Superior temporal gyrus (tissue), 1 donor: Measurements from ENCODE around the gene RIPOR3.
A peak's percentile ranks its signal among the peaks of the same experiment; 100 is the strongest.

Experiments used
- DNase-seq: peaks from one replicate; pipeline ENCODE4 v3.0.0-alpha.2; 2016; ENCODE audit errors: extremely low spot score

Gene RIPOR3

DNA sequence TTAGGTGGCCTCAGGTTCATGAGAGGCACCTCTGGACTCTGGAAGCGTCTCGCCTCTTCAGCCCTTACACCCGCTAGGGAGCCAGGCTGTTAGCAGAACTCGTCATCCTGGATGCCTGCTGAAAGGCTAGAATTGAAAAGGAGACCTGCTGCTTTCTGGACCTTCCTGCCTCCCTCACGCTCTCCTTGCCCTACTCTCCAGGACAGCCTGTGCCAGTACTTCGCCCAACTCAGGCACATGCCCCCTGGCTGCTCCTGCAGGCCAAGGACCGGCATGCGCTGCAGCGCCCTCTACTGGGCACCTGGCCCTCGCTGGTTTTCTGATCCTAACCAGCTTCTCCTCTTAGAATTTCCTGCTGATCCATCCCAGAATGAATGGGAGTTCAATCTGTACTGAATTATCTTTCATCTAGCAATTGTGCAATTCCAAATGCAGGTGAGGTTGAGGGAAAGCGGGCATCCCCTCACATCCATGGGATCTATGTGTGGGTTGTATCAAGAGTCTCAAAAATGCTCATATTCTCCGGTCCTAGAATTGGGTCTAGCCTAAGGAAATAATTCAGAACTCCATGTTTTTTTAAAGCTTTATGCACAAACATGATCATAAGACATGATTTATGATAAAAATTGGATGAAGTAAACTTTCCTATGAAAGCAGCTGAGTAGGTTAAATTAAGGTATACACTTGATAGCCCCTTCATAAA lies 103.2 kb downstream of the RIPOR3 start:
- DNase-seq = peak; percentile 67

DNA sequence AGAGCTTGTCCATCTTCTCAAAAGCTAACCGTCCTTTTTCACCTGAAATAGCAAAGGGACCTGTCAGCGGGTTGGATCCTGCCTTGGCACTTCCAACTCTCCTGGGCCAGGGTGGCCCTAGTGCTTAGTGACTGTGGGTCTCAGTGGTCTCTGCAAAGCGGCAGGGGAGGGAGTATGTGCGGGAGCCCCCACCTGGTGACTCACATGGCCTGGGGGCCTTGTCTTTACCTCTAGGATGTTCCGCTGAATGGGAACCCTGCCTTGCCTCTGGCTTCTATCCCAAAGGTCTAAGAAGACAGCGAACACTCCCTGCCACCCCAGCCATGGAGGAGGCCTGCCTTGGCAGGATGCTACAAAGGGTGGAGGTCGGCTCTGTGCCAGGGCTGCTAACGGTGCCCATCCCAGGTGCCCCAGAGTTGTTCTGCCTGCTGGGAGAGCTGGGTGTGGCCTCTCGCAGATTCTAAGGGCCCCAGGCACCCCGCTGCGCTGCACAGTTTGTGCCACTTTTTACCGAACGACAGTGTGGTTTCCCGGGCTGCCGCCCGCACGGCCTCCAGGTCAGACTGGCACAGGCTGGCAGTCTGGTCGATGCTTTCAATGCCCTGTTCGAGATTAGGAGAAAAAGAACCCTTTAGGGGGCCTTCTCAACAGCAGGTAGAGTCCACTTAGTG lies 103.9 kb downstream of the RIPOR3 start:
- DNase-seq = peak; percentile 1

DNA sequence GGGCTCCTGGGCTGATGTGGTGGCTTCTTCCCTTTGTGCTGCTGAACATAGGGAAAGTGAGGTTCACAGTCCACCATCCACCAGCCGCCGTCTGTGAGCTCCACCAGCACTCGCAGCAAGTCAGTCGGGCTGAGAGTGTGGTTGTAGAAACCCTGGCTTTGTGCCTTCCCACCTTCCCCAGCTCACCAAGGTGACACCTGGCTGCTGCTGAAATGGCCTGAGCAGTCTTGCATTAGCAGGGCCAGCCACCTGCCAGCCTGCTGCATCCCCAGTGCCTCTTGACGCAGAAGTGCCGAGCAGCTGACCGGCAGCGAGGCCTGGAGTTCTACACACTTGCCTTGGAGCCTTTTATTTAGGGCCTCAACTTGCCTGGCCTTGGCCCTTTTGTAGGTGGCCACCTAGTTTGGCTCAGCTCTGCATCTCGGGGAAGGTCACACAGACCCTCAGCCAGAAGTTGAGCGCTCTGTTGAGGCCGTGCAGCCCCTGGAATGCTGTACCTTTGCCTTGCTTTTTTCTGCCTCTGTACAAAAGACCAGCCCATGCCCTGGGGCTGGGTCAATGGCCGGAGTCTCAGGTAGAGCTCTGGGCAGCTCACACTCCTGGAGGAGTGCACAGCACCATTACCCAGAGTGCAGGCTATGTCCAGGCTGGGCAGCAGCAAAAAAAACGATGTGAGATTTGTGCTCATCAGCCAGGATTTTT lies 104.7 kb downstream of the RIPOR3 start:
- peak; percentile 1 for DNase-seq

DNA sequence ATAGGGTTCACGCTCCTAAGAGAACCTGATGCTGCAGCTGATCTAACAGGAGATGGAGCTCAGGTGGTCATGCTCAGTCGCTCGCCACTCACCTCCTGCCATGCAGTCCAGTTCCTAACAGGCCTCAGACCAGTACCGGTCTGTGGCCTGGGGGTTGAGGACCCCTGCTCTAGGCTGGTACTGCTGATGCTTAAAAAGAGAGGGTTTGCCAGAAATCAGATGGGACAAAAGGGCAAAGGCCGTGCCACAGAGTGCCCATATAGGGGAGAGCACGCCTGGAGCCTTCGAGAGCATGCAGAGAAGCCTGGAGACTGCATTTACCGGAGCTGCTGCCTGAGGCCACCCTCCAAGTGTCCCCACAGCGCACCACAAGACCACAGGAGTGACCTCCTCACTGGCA lies 105.7 kb downstream of the RIPOR3 start:
- DNase-seq = peak; percentile 2

DNA sequence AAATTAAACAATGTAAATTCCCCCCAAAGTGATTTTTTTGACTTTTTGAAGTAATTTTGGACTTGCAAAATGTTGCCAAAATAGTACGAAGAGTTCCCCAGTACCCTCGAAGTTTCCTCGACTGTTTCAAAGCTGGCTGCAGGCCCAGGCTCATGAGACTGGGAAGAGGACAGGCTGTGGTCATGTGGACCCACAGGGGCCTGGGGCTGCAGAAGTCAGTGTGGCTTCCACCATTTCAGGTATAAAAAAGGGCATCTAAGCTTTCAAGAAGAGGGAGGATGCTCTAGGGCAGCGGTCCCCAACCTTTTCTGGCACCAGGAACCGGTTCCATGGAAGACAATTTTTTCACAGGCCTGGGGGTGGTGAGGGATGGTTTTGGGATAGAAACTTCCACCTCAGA lies 106.1 kb downstream of the RIPOR3 start:
- DNase-seq = no peak

DNA sequence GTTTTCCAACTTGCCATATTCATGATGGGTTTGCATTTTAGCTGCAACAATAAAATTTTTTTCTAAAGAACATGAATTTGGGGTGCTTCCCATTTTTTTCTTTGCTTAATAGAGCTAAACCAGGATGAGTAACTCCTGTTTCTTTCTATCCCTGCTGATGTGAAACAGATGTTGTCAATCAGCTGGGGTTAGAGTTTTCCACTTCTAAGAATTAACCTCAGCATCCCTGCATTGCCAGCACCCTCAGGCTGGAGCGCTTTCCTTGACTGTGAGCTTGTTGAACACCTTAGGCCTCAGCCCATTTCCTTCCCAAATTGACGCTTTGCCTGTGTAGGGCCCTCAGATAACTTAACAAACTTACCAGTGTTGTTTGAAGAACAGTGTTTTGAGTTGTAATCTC lies 106.7 kb downstream of the RIPOR3 start:
- no peak for DNase-seq

DNA sequence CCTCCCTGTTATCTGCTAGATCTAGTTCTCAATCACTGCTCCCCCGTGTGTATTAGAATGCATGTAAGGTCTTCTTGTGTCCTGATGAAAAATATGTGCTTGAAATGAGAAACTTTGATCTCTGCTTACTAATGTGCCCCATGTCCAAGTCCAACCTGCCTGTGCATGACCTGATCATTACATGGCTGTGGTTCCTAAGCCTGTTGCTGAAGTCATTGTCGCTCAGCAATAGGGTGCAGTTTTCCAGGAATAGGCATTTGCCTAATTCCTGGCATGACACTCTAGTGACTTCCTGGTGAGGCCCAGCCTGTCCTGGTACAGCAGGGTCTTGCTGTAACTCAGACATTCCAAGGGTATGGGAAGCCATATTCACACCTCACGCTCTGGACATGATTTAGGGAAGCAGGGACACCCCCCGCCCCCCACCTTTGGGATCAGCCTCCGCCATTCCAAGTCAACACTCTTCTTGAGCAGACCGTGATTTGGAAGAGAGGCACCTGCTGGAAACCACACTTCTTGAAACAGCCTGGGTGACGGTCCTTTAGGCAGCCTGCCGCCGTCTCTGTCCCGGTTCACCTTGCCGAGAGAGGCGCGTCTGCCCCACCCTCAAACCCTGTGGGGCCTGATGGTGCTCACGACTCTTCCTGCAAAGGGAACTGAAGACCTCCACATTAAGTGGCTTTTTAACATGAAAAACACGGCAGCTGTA lies 107.7 kb downstream of the RIPOR3 start:
- no peak for DNase-seq

DNA sequence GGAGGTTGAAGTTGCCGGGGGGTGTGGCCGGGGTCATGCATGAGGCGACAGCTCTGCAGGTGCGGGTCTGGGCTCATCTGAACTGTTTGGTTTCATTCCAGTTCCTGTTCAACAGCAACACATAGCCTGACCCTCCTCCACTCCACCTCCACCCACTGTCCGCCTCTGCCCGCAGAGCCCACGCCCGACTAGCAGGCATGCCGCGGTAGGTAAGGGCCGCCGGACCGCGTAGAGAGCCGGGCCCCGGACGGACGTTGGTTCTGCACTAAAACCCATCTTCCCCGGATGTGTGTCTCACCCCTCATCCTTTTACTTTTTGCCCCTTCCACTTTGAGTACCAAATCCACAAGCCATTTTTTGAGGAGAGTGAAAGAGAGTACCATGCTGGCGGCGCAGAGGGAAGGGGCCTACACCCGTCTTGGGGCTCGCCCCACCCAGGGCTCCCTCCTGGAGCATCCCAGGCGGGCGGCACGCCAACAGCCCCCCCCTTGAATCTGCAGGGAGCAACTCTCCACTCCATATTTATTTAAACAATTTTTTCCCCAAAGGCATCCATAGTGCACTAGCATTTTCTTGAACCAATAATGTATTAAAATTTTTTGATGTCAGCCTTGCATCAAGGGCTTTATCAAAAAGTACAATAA lies 108.6 kb downstream of the RIPOR3 start:
- no peak for DNase-seq

DNA sequence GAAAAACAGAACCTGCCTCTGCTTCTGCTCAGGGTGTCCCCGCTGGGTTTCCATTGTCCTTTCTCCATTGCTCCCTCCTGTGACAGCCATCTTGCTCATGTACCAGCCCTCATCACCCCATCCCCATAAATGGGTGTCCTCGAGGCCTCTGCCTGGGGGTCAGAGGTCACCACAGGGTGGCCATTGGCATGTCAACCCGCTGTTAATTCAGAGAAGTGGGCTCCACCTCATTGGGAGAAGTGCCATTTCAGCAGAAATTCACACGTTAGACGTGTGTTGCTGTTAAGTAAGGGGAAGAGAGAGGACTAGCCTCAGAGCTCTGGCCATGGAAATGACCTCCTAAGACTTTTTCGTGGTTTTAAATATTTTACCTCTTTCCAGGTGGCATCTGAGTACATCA lies 109.2 kb downstream of the RIPOR3 start:
- no peak for DNase-seq

DNA sequence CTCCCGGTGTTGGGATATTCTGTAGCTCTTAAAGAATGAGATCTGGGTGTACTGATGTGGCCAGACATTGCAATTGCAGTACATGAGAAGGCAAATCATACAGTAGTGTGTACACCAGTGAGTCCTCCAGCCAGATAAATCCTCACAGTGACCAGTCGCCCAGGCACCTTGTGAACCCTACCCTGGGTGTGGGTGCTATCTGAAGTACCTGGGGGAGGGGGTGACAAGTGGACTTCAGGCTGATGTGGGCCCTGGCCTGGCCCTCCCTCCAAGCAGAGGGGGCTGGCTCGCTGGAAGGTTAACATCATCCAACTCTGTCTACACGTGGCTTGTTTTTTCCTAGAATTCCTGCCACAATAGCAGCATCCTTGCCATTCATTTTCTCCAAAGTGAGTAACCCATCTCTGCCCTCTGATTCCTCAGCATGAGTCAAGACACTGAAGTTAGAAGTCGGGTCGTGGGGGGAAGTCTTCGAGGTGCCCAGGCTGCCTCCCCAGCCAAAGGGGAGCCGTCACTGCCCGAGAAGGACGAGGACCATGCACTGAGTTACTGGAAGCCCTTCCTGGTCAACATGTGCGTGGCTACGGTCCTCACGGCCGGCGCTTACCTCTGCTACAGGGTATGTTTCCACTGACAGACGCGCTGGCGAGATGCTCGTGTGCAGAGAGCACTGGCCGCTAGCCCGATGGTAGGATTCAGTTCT lies 110.3 kb downstream of the RIPOR3 start:
- no peak for DNase-seq

DNA sequence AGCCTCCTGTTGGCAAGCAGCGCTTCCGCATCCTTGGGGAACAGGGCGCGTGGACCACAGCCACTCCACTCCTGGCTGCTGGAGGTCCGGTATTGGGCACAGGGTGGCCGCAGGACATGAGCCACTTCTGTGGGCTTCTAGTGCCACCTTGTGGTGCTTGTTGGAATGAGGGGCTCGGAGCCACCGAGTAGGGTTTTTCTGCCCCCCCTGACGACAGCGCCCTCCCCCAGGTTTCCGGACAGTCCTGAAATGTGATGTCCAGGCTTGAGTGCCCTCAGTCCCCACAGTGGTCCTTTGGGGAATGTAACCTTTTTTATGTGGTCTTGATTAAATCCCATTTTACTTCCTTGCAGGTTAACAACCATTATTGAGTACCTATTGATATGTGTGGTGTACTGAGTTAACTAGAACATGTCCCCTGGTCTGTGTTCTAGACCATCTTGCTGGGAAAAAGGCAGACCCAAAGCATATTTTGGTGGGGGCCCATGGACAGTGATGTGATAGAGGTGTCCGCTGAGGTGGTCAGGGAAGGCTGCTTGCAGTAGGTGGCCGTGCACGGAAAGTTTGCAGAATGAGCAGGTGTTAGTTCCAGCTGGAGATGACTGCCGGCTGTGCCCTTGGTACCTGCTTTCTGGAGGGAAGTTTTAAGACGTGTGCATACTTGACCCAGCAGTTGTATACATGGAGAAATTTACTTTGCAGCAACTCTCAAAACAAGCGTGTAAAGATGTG lies 111.2 kb downstream of the RIPOR3 start:
- peak; percentile 75 for DNase-seq

DNA sequence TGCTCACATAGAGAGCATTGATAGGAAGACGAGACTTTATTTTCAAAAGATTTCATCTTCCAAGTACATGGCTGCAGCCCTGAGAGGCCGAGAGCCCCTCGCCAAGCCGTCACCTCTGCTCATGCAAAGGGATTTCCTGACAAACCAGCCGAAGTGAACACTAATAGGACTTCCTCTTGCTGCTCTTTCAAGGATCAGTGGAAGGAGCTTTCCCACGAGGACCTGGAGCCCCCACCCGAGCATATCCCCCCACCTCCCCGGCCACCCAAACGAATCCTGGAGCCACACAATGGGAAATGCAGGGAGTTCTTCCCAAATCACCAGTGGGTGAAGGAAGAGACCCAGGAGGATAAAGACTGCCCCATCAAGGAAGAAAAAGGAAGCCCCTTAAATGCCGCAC lies 111.8 kb downstream of the RIPOR3 start:
- no peak for DNase-seq

DNA sequence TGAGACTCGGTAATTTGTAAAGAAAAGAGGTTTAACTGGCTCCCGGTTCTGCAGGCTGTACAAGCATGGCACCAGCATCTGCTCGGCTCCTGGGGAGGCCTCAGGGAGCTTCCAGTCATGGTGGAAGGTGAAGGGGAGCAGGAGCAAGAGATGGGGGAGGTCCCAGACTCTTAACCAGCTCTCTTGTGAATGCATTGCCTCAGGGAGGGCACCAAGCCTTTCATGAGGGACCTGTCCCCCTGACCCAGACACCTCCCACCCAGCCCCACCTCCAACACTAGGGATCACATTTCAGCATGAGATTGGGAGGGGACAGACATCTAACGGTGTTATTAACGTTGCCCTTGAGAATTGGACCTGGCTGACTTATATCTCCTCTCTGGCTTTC lies 112.6 kb downstream of the RIPOR3 start:
- no peak for DNase-seq

DNA sequence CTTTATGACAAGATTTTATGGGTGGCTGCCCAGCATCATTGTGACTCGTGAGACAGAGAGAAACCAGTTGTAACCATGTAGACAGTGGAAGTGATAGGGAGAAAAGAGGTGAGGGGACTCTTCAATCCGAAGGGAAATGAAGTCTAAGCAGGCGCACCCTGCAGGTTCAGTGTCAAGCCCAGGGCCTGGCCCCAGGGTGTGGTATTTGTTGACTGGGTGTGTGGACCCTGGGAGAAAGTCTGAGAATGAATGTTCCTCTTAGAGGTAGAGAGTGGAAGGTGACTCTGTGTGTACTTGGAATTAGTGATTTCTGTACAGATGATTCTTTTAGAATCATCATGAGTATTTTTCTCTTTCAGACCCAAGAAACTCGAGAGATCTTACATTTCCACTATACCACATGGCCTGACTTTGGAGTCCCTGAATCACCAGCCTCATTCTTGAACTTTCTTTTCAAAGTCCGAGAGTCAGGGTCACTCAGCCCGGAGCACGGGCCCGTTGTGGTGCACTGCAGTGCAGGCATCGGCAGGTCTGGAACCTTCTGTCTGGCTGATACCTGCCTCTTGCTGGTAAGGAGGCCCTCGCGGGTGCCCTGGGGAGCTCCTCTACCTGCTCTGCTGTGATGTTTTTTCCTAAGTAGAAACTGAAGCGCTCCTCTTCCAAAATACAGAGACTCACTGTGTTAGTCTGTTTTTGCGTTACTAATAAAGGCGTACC lies 113.1 kb downstream of the RIPOR3 start:
- no peak for DNase-seq

DNA sequence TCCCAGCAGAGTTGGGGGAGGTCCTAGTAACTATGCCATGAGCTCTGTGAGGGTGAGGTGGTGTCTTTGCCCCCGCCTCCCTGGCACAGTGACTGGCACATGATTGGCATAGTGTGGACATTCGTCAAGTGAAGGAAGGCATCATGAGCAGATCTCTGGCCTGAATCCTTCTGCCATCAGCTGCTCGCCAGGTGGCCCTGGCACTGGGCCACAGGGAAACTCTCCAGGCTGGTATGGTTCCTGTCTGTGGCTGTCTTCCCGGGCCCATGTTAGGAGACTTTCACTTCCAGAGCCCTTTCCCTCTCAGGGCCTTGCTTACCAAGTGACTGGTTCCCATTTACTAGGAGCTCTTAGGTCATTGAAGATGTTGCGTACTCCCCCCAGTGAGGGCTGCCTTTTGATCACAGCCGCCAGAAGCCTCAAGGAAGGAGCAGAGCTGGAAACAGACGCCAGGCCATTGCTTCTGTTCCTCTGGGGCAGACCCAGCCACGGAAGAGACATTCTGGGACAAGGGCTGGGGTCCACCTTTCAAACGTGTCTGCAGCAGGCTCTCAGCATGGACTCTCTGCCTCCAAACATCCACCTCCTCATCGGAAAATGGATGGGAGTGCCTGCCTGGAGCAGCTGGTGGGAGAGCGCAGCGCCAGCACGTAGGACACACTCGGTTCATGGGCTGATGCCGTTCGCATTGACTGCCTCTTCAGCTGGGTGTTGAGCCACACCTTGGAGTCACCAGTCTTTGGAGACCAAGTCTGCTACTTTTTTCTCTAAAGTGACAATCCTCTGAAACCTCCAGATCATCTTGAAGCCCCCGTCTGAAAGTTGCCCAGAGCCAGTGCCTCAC lies 113.9 kb downstream of the RIPOR3 start:
- no peak for DNase-seq

DNA sequence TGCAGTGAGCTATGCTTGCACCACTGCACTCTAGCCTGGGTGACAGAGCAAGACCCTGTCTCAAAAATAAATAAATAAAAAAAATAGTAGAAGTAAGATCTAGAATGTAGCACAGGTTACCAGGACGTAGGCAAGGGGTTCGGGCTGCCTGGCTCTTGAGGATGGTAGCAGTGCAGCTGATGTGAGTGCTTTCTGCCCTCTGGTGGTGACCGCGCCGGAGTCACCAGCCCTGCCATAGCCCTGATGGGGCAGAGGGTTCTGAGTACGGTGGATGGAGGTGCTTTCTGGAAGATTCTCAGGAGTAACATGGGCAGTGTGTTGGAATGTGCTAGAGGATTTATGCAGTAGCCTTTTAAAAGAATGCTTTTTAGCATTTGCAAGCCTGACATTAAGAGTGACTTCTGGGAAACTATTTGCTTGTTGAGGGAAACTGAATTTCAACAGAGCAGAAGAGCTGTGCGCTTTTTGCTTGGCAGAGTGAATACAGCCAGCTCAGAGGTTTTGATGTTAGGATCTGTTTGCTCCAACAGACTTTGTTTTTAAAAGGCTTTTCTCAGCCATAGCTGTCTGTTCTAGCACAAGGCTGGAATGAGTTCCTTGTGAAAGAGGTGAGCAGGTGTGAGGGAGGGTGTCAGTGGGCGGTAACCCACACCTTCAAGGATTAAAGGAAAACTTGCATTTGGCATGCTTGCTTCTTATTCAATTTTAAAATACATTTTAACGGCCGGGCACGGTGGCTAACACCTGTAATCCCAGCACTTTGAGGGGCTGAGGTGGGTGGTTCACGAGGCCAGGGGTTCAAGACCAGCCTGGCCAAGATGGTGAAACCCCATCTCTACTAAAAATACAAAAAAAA lies 115.2 kb downstream of the RIPOR3 start:
- DNase-seq = peak; percentile 71

DNA sequence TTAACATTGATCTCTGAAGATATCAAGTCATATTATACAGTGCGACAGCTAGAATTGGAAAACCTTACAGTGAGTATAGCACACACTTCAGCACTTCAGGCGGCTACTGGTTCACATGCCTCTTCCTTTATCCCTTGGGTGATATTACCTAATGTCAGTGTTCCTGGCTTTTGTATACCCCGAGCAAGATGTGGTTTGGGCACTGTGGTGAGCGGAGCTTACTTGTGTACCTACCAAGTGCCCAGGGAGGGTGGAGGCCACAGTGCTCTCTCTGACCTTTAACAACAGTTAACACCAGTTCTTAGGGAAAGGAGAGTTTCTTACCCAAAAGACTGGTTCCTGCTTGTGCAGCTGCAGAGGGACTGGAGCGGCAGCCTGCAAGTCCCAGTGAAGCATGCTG lies 116.8 kb downstream of the RIPOR3 start:
- no peak for DNase-seq

DNA sequence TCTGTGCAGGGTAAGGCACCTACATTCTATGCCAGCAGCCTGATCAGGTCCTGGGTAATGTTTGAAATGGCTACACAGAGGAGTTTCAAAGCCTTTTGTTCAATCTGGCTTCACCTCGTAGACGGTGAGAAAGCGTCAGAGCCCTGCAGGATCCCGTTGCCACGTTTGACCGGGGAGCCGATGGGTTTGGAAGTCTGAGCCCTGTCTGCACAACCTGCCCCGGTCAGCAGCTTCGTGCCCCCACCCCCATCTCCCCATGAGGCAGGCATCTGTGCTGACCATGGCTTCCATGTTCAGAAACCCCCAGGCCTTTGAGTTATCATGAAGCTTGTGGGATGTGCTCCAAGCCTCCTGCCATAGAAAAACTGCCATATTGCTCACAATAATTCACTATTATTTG lies 117.2 kb downstream of the RIPOR3 start:
- no peak for DNase-seq
